Non-pigmented ciliary epithelial cell (primary cell): Measurements from ENCODE around the gene SLC38A10.
A peak's percentile ranks its signal among the peaks of the same experiment; 100 is the strongest.

Source experiments
- DNase-seq: peaks from one replicate; pipeline ENCODE4 v3.0.0-alpha.2; 2010; ENCODE audit warnings: low read depth

SLC38A10 gene

GRCh38 chr17:81202318-81202717 lies 92.8 kb downstream of the SLC38A10 start:
- no peak for DNase-seq

DNA sequence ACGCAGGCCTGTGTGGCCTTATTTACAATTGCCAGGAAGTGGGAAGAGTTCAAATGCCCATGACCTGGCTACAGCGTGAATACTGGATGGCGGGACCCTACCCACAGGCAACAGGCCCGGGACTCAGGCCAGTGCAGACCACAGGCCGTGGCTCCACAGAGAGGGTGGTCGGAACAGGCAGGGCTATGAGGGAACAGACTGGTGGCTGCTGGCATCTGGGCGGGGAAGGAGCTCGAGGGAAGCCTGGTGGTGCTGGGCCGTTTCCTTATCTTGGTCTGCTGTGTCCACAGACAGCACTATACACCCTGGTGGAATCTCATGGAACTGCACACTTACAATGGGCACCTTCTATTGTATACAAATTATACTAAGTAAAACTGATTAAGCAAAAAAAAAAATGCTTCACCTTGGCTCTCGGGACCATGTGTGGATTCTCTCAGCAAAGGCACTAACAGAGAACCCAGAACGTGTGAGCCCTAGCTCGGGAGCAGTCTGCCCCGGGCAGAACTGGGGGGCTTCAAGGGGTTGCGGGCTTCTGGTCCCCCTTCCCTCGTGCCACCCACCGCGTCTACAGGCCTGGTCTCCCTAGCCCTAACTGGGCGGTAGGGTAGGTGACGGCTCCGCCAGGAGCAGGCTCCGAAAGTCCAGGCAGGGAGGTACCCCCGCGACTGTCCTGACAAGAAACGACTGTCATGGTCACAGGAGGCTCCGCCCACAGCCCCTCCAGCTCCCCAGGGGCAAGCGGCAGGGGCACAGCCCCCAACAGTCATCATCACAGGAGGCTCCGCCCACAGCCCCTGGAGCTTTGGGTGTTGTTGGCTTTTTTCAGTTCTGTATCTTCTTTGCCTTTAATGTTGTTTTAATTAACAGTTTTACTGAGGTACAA lies 94.2 kb downstream of the SLC38A10 start:
- peak; percentile 35 for DNase-seq

DNA sequence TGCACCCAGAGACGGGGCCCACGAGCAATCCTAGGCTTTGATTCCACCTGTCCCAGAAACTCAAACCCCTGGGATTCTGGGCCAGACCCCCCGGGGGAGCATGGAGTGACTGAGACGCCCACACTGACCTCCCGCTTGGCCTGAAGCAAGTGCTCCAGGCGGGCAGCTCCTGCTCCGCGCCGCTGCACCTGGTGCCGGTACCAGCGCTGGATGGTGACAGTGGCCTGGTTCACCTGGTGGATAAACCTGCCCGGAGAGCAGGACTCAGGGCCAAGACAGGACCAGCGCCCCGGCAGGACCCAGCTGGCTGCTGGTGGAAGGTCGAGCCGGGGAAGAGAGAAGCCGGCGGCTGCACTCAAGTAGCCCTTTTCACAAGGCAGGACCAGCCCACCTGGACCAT lies 94.9 kb downstream of the SLC38A10 start:
- no peak for DNase-seq

GRCh38 chr17:81199482-81199830 lies 95.7 kb downstream of the SLC38A10 start:
- no peak for DNase-seq

- no peak for DNase-seq
Observed at GRCh38 chr17:81198826-81199481, 96.2 kb downstream of the SLC38A10 start.

DNA sequence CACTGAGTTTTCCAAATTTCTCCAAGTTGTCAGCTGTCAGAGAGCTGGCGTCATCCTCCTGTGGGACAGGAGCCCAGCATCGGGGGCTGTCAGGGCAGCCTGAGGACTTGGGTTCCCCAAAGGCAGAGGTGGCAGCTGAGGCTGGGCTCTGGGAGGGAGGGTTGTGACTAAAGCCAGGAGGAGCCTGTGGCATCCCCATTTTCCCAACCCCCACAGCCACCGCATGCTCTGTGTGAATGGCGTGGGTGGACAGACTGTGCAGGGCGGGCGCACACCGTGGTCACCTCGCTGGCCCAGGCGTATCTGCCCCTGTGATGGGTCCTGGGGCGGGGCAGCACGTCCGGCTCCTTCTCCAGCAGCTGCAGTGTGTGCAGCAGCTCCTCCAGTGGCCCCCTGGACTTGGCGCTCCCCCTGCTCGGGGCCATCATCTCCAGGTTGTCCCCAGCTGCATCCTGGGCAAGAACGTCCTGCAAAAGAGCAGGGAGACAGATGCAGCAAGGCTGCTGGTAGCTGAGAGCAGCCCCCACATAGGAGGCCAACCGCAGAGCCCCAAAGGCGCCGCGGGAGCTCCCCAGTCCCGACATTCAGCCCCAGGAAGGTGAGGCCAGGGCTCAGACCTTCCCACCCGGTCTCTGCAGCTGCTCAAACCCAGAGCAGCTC lies 97.1 kb downstream of the SLC38A10 start:
- no peak for DNase-seq

DNA sequence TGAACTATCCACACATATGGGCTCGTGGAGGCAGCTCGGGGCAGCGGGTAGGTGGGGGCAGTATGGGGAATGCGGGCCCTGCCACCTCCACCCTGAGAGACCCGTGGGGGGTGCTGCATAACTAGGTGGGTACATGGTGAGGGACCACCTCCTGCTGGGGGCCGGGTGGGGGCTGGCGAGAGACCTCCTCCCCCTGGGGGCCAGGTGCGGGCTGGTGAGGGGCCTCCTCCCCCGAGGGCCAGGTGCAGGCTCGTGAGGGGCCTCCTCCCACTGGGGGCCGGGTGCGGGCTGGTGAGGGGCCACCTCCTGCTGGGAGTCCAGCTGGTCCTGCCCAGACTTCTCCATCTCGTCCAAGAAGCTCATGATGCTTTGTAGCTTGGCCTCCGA lies 97.7 kb downstream of the SLC38A10 start:
- DNase-seq: no peak

DNA sequence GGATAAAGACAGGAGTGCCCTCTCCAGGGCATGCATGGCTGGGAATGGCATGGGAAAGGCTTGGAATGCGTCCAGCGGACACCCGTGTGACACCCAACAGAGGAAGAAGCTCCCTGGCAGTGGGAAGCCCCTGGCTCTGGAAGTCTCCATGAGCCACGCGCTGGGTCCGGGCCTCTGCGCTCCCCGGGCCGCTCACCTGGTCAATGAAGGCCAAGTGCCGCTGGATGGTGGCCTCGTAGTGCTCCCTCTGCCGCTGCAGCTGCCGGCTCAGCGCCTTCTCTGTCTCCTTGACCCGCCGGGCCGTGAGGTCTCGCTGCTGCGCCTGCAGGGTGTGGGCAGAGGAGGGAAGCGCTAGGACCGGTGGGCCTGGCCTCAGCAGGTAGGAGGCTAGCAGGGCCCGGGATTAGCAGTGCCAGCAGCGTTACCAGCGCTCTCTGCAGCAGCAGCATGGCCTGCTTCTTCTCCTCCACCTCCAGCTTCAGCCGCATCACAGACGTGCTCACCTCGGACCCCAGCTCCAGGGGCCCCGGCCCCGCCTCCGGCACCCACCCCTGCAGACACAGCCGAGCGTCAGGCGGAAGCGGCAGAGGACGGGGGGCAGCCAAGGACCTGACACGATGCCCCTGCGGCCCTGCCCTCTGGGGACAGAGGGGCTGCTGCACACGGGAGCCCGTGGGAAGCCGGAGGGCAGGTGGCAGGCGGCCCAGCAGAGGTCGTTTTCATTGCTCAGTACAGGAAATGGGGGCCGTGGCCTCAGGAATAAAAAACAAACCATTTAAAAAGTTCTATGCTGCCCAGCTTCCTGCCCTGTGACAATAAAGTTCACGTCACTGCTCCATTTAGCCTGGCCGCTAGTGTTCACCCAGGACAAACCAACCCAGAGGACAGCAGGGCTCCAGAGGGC lies 98.3 kb downstream of the SLC38A10 start:
- DNase-seq: no peak

GRCh38 chr17:81195941-81196495 lies 99.1 kb downstream of the SLC38A10 start:
- no peak for DNase-seq
